Stomach smooth muscle (tissue), 2 donors: ENCODE results near the gene GRIA4.

Experiments
- H3K27ac ChIP-seq: one replicate; pipeline ENCODE4 v1.7.0; 2013; ENCODE audit warnings: mild to moderate bottlenecking, low read length, inconsistent platforms
- H3K27me3 ChIP-seq, 2 donors: one replicate each; pipeline ENCODE4 v1.7.0; 2013; ENCODE audit warnings: low read length in 2 of 2; ENCODE audit not compliant: insufficient read depth in 2 of 2, control insufficient read depth in 1 of 2
- H3K36me3 ChIP-seq, 2 donors: one replicate each; pipeline ENCODE4 v1.7.0; 2013; ENCODE audit warnings: low read length in 2 of 2; ENCODE audit not compliant: control insufficient read depth in 2 of 2, insufficient read depth in 2 of 2
- H3K4me1 ChIP-seq: one replicate; pipeline ENCODE4 v1.7.0; 2013; ENCODE audit warnings: low read length; ENCODE audit not compliant: control insufficient read depth, insufficient read depth
- H3K4me3 ChIP-seq, 2 donors: one replicate each; pipeline ENCODE4 v1.7.0; 2013; ENCODE audit warnings: low read length in 2 of 2
- H3K9ac ChIP-seq, 2 donors: one replicate each; pipeline ENCODE4 v1.7.0; 2013; ENCODE audit warnings: low read length in 2 of 2, mild to moderate bottlenecking in 1 of 2
- H3K9me3 ChIP-seq, 2 donors: one replicate each; pipeline ENCODE4 v1.7.0; 2013; ENCODE audit warnings: low read length in 2 of 2; ENCODE audit not compliant: control insufficient read depth in 2 of 2
- donor health status: healthy.
- donor health status: Pancreatic carcinoma.

GRIA4 gene

GRCh38 chr11:105636496-105636895 lies 26.6 kb downstream of the GRIA4 start:
- Histone ChIP-seq H3K9ac (no peak overlapping the region), H3K27ac (no peak overlapping the region), H3K4me3 (no peak overlapping the region), H3K27me3 (no peaks in the 10 kb centered on the region), H3K9me3 (no peaks in the 10 kb centered on the region), H3K4me1 (no peaks in the 10 kb centered on the region), H3K36me3 (no peaks in the 10 kb centered on the region)

- Histone ChIP-seq H3K9ac (no peak overlapping the region), H3K36me3 (no peaks in the 10 kb centered on the region), H3K27ac (no peak overlapping the region), H3K4me1 (no peaks in the 10 kb centered on the region), H3K27me3 (no peaks in the 10 kb centered on the region), H3K9me3 (no peaks in the 10 kb centered on the region), H3K4me3 (no peak overlapping the region)
These were observed 29.7 kb downstream of the GRIA4 start for GRCh38 chr11:105639527-105639926.

- Histone ChIP-seq H3K27ac (no peak overlapping the region), H3K9me3 (no peaks in the 10 kb centered on the region), H3K9ac (no peak overlapping the region), H3K36me3 (no peaks in the 10 kb centered on the region), H3K4me3 (no peak overlapping the region), H3K27me3 (no peaks in the 10 kb centered on the region), H3K4me1 (no peaks in the 10 kb centered on the region)
These were observed 31.6 kb downstream of the GRIA4 start for GRCh38 chr11:105641433-105641832.

GRCh38 chr11:105642870-105643269 lies 33.0 kb downstream of the GRIA4 start:
- Histone ChIP-seq H3K27ac (no peak overlapping the region), H3K27me3 (no peaks in the 10 kb centered on the region), H3K4me3 (no peak overlapping the region), H3K4me1 (no peaks in the 10 kb centered on the region), H3K36me3 (no peaks in the 10 kb centered on the region), H3K9ac (no peak overlapping the region), H3K9me3 (peaks cover 0 to 3% of the 10 kb centered on the region in 2 donors)

GRCh38 chr11:105644839-105645573 lies 35.1 kb downstream of the GRIA4 start:
- Histone ChIP-seq H3K9me3 (peaks cover 0 to 3% of the 10 kb centered on the region in 2 donors), H3K9ac (no peak overlapping the region), H3K36me3 (no peaks in the 10 kb centered on the region), H3K27ac (no peak overlapping the region), H3K4me3 (no peak overlapping the region), H3K27me3 (no peaks in the 10 kb centered on the region), H3K4me1 (no peaks in the 10 kb centered on the region)

- Histone ChIP-seq H3K36me3 (no peaks in the 10 kb centered on the region), H3K27ac (no peak overlapping the region), H3K4me3 (no peak overlapping the region), H3K9me3 (peaks cover 0 to 3% of the 10 kb centered on the region in 2 donors), H3K4me1 (no peaks in the 10 kb centered on the region), H3K27me3 (no peaks in the 10 kb centered on the region), H3K9ac (no peak overlapping the region)
These were observed 37.9 kb downstream of the GRIA4 start for GRCh38 chr11:105647780-105648179.

- no peaks in the 10 kb centered on the region for H3K27me3 ChIP-seq
- H3K9me3 ChIP-seq: peaks cover 0 to 3% of the 10 kb centered on the region in 2 donors
- H3K4me3 ChIP-seq: no peak overlapping the region
- no peak overlapping the region for H3K27ac ChIP-seq
- no peak overlapping the region for H3K9ac ChIP-seq
- H3K4me1 ChIP-seq: no peaks in the 10 kb centered on the region
- H3K36me3 ChIP-seq: no peaks in the 10 kb centered on the region
These were observed 38.9 kb downstream of the GRIA4 start for GRCh38 chr11:105648762-105649161.

GRCh38 chr11:105665281-105665680 lies 55.4 kb downstream of the GRIA4 start:
- Histone ChIP-seq H3K36me3 (no peaks in the 10 kb centered on the region), H3K9me3 (no peaks in the 10 kb centered on the region), H3K27me3 (no peaks in the 10 kb centered on the region), H3K4me1 (no peaks in the 10 kb centered on the region), H3K4me3 (no peak overlapping the region), H3K9ac (no peak overlapping the region), H3K27ac (no peak overlapping the region)

GRCh38 chr11:105667441-105667840 lies 57.6 kb downstream of the GRIA4 start:
- Histone ChIP-seq H3K9ac (no peak overlapping the region), H3K27ac (no peak overlapping the region), H3K4me3 (no peak overlapping the region), H3K27me3 (no peaks in the 10 kb centered on the region), H3K9me3 (no peaks in the 10 kb centered on the region), H3K4me1 (no peaks in the 10 kb centered on the region), H3K36me3 (no peaks in the 10 kb centered on the region)

- Histone ChIP-seq H3K27me3 (no peaks in the 10 kb centered on the region), H3K4me3 (no peak overlapping the region), H3K4me1 (no peaks in the 10 kb centered on the region), H3K9ac (no peak overlapping the region), H3K27ac (no peak overlapping the region), H3K9me3 (no peaks in the 10 kb centered on the region), H3K36me3 (no peaks in the 10 kb centered on the region)
These were observed 60.9 kb downstream of the GRIA4 start for GRCh38 chr11:105670811-105671210.

GRCh38 chr11:105673089-105673488 lies 63.2 kb downstream of the GRIA4 start:
- Histone ChIP-seq H3K4me1 (no peaks in the 10 kb centered on the region), H3K27me3 (no peaks in the 10 kb centered on the region), H3K36me3 (no peaks in the 10 kb centered on the region), H3K27ac (no peak overlapping the region), H3K9ac (no peak overlapping the region), H3K4me3 (no peak overlapping the region), H3K9me3 (no peaks in the 10 kb centered on the region)
